ENCODE measurements around the gene DPM2. TPM values are rescaled to one million over a fixed set of nuclear protein-coding genes. Genes with fewer than 3 reads are reported as not detected.

DPM2 gene
- total and polyA plus RNA-seq, 12 donors = 7.2 to 31.1 (median 12.7) TPM

GRCh38 chr9:127927201-127927987 is 10.3 kb downstream of the DPM2 start:
- Histone ChIP-seq H3K36me3 (no peaks in the 10 kb centered on the region), H3K4me1 (peaks cover 19 to 38% (median 31%) of the 10 kb centered on the region in 9 donors), H3K4me3 (peak overlapping the region in 5 of 10 donors; percentile 1 to 36 (median 18)), H3K27ac (no peak overlapping the region), H3K9me3 (no peaks in the 10 kb centered on the region), H3K27me3 (peaks cover 6 to 80% (median 39%) of the 10 kb centered on the region in 7 donors)
- no peak for DNase-seq
- intact Hi-C loops (cut with DNase I) = loop anchor here in 5 of 10 donors (5.0 to 10.0 kb wide), 3 partner anchors 423 to 713 kb away; no protein-coding TSS in a partner anchor
- ATAC-seq = no peak
- 3 to 7% methylated on average over 38 to 56 of the region's 56 CpGs for WGBS, 2 donors
- no peak for TF ChIP-seq CTCF (IDR thresholded peaks at IDR 0.05)

- no peaks in the 10 kb centered on the region for H3K36me3 ChIP-seq
- DNase-seq (no peak), ATAC-seq (no peak)
- H3K4me1 ChIP-seq = peaks cover 19 to 41% (median 33%) of the 10 kb centered on the region in 9 donors
- no peak for TF ChIP-seq CTCF (IDR thresholded peaks at IDR 0.05)
- H3K27ac ChIP-seq = no peak overlapping the region
- H3K27me3 ChIP-seq = peaks cover 6 to 86% (median 39%) of the 10 kb centered on the region in 7 donors
- H3K4me3 ChIP-seq = peak overlapping the region in 5 of 10 donors; percentile 1 to 36 (median 18)
- intact Hi-C loops (cut with DNase I) = loop anchor here in 5 of 10 donors (5.0 to 10.0 kb wide), 3 partner anchors 422 to 712 kb away; no protein-coding TSS in a partner anchor
- H3K9me3 ChIP-seq = no peaks in the 10 kb centered on the region
- WGBS, 2 donors = 9 to 15% methylated on average over 19 of the region's 19 CpGs
Observed at GRCh38 chr9:127926906-127927200, 10.8 kb downstream of the DPM2 start.

GRCh38 chr9:127925959-127926905 is 11.4 kb downstream of the DPM2 start:
- Histone ChIP-seq H3K36me3 (no peaks in the 10 kb centered on the region), H3K4me3 (no peak overlapping the region), H3K9me3 (no peaks in the 10 kb centered on the region), H3K27ac (no peak overlapping the region), H3K4me1 (peaks cover 17 to 42% (median 35%) of the 10 kb centered on the region in 9 donors), H3K27me3 (peaks cover 6 to 86% (median 39%) of the 10 kb centered on the region in 7 donors)
- no peak for ATAC-seq
- 63 to 79% methylated on average over 14 of the region's 14 CpGs for WGBS, 2 donors
- intact Hi-C loops (cut with DNase I) = loop anchor here in 5 of 10 donors (5.0 to 10.0 kb wide), 3 partner anchors 421 to 711 kb away; no protein-coding TSS in a partner anchor
- no peak for DNase-seq
- TF ChIP-seq CTCF (IDR thresholded peaks at IDR 0.05) = no peak

Measured in heart right ventricle (tissue), 16 donors.